ENCODE data around the gene CREBBP.

CREBBP gene

GRCh38 chr16:3854750-3855541 is 25.6 kb downstream of the CREBBP start:
- Histone ChIP-seq H3K36me3 (ENCODE audit: control insufficient read depth in 2 of 2, insufficient read depth in 2 of 2, low read length in 2 of 2) (peaks cover 4 to 6% of the 10 kb centered on the region in 2 donors), H3K4me3 (ENCODE audit: low read length in 2 of 2) (no peak overlapping the region), H3K27ac (ENCODE audit: low read length) (no peak overlapping the region), H3K4me1 (ENCODE audit: control insufficient read depth, insufficient read depth, low read length) (peaks cover 37% of the 10 kb centered on the region), H3K27me3 (ENCODE audit: control insufficient read depth in 1 of 2, insufficient read depth in 2 of 2, low read length in 2 of 2) (no peaks in the 10 kb centered on the region), H3K9me3 (ENCODE audit: control insufficient read depth in 2 of 2, low read length in 2 of 2) (no peaks in the 10 kb centered on the region), H3K9ac (ENCODE audit: low read length in 2 of 2) (no peak overlapping the region)

GRCh38 chr16:3850544-3850899 is 30.0 kb downstream of the CREBBP start:
- H3K27ac ChIP-seq (ENCODE audit: low read length), result peak overlapping the region; percentile 53
- H3K4me1 ChIP-seq (ENCODE audit: control insufficient read depth, insufficient read depth, low read length), result peaks cover 29% of the 10 kb centered on the region
- H3K4me3 ChIP-seq (ENCODE audit: low read length in 2 of 2), result peak overlapping the region in 1 of 2 donors; percentile 15
- H3K36me3 ChIP-seq (ENCODE audit: control insufficient read depth in 2 of 2, insufficient read depth in 2 of 2, low read length in 2 of 2), result peaks cover 11 to 18% of the 10 kb centered on the region in 2 donors
- H3K9me3 ChIP-seq (ENCODE audit: control insufficient read depth in 2 of 2, low read length in 2 of 2), result no peaks in the 10 kb centered on the region
- H3K27me3 ChIP-seq (ENCODE audit: control insufficient read depth in 1 of 2, insufficient read depth in 2 of 2, low read length in 2 of 2), result no peaks in the 10 kb centered on the region
- H3K9ac ChIP-seq (ENCODE audit: low read length in 2 of 2), result no peak overlapping the region

- peaks cover 11 to 18% of the 10 kb centered on the region in 2 donors for H3K36me3 ChIP-seq (ENCODE audit: control insufficient read depth in 2 of 2, insufficient read depth in 2 of 2, low read length in 2 of 2)
- no peaks in the 10 kb centered on the region for H3K27me3 ChIP-seq (ENCODE audit: control insufficient read depth in 1 of 2, insufficient read depth in 2 of 2, low read length in 2 of 2)
- no peak overlapping the region for H3K9ac ChIP-seq (ENCODE audit: low read length in 2 of 2)
- peak overlapping the region in 1 of 2 donors; percentile 15 for H3K4me3 ChIP-seq (ENCODE audit: low read length in 2 of 2)
- no peaks in the 10 kb centered on the region for H3K9me3 ChIP-seq (ENCODE audit: control insufficient read depth in 2 of 2, low read length in 2 of 2)
- peaks cover 29% of the 10 kb centered on the region for H3K4me1 ChIP-seq (ENCODE audit: control insufficient read depth, insufficient read depth, low read length)
- H3K27ac ChIP-seq (ENCODE audit: low read length), result peak overlapping the region; percentile 53
These were observed 30.6 kb downstream of the CREBBP start for GRCh38 chr16:3849751-3850543.

GRCh38 chr16:3846595-3847091 is 33.9 kb downstream of the CREBBP start:
- Histone ChIP-seq H3K9ac (ENCODE audit: low read length in 2 of 2) (no peak overlapping the region), H3K36me3 (ENCODE audit: control insufficient read depth in 2 of 2, insufficient read depth in 2 of 2, low read length in 2 of 2) (peaks cover 9 to 18% of the 10 kb centered on the region in 2 donors), H3K27ac (ENCODE audit: low read length) (no peak overlapping the region), H3K9me3 (ENCODE audit: control insufficient read depth in 2 of 2, low read length in 2 of 2) (no peaks in the 10 kb centered on the region), H3K4me3 (ENCODE audit: low read length in 2 of 2) (no peak overlapping the region), H3K4me1 (ENCODE audit: control insufficient read depth, insufficient read depth, low read length) (peaks cover 20% of the 10 kb centered on the region), H3K27me3 (ENCODE audit: control insufficient read depth in 1 of 2, insufficient read depth in 2 of 2, low read length in 2 of 2) (no peaks in the 10 kb centered on the region)

GRCh38 chr16:3846087-3846486 is 34.4 kb downstream of the CREBBP start:
- H3K4me1 ChIP-seq (ENCODE audit: control insufficient read depth, insufficient read depth, low read length), result peaks cover 20% of the 10 kb centered on the region
- H3K9me3 ChIP-seq (ENCODE audit: control insufficient read depth in 2 of 2, low read length in 2 of 2), result no peaks in the 10 kb centered on the region
- H3K9ac ChIP-seq (ENCODE audit: low read length in 2 of 2), result no peak overlapping the region
- peaks cover 9 to 18% of the 10 kb centered on the region in 2 donors for H3K36me3 ChIP-seq (ENCODE audit: control insufficient read depth in 2 of 2, insufficient read depth in 2 of 2, low read length in 2 of 2)
- H3K4me3 ChIP-seq (ENCODE audit: low read length in 2 of 2), result no peak overlapping the region
- H3K27me3 ChIP-seq (ENCODE audit: control insufficient read depth in 1 of 2, insufficient read depth in 2 of 2, low read length in 2 of 2), result no peaks in the 10 kb centered on the region
- H3K27ac ChIP-seq (ENCODE audit: low read length), result no peak overlapping the region

GRCh38 chr16:3842994-3843393 is 37.5 kb downstream of the CREBBP start:
- H3K9me3 ChIP-seq (ENCODE audit: control insufficient read depth in 2 of 2, low read length in 2 of 2), result no peaks in the 10 kb centered on the region
- H3K9ac ChIP-seq (ENCODE audit: low read length in 2 of 2), result no peak overlapping the region
- H3K27me3 ChIP-seq (ENCODE audit: control insufficient read depth in 1 of 2, insufficient read depth in 2 of 2, low read length in 2 of 2), result no peaks in the 10 kb centered on the region
- H3K4me3 ChIP-seq (ENCODE audit: low read length in 2 of 2), result no peak overlapping the region
- H3K36me3 ChIP-seq (ENCODE audit: control insufficient read depth in 2 of 2, insufficient read depth in 2 of 2, low read length in 2 of 2), result peaks cover 0 to 5% of the 10 kb centered on the region in 2 donors
- H3K27ac ChIP-seq (ENCODE audit: low read length), result no peak overlapping the region
- H3K4me1 ChIP-seq (ENCODE audit: control insufficient read depth, insufficient read depth, low read length), result no peaks in the 10 kb centered on the region

GRCh38 chr16:3841729-3842508 is 38.6 kb downstream of the CREBBP start:
- no peak overlapping the region for H3K4me3 ChIP-seq (ENCODE audit: low read length in 2 of 2)
- no peaks in the 10 kb centered on the region for H3K9me3 ChIP-seq (ENCODE audit: control insufficient read depth in 2 of 2, low read length in 2 of 2)
- peaks cover 3% of the 10 kb centered on the region for H3K4me1 ChIP-seq (ENCODE audit: control insufficient read depth, insufficient read depth, low read length)
- H3K27me3 ChIP-seq (ENCODE audit: control insufficient read depth in 1 of 2, insufficient read depth in 2 of 2, low read length in 2 of 2), result no peaks in the 10 kb centered on the region
- H3K36me3 ChIP-seq (ENCODE audit: control insufficient read depth in 2 of 2, insufficient read depth in 2 of 2, low read length in 2 of 2), result no peaks in the 10 kb centered on the region
- H3K9ac ChIP-seq (ENCODE audit: low read length in 2 of 2), result no peak overlapping the region
- no peak overlapping the region for H3K27ac ChIP-seq (ENCODE audit: low read length)

GRCh38 chr16:3839402-3840184 is 40.9 kb downstream of the CREBBP start:
- Histone ChIP-seq H3K9me3 (ENCODE audit: control insufficient read depth in 2 of 2, low read length in 2 of 2) (no peaks in the 10 kb centered on the region), H3K27me3 (ENCODE audit: control insufficient read depth in 1 of 2, insufficient read depth in 2 of 2, low read length in 2 of 2) (no peaks in the 10 kb centered on the region), H3K36me3 (ENCODE audit: control insufficient read depth in 2 of 2, insufficient read depth in 2 of 2, low read length in 2 of 2) (no peaks in the 10 kb centered on the region), H3K9ac (ENCODE audit: low read length in 2 of 2) (no peak overlapping the region), H3K4me1 (ENCODE audit: control insufficient read depth, insufficient read depth, low read length) (peaks cover 3% of the 10 kb centered on the region), H3K27ac (ENCODE audit: low read length) (no peak overlapping the region), H3K4me3 (ENCODE audit: low read length in 2 of 2) (no peak overlapping the region)

- Histone ChIP-seq H3K4me3 (ENCODE audit: low read length in 2 of 2) (no peak overlapping the region), H3K9me3 (ENCODE audit: control insufficient read depth in 2 of 2, low read length in 2 of 2) (no peaks in the 10 kb centered on the region), H3K4me1 (ENCODE audit: control insufficient read depth, insufficient read depth, low read length) (peaks cover 3% of the 10 kb centered on the region), H3K9ac (ENCODE audit: low read length in 2 of 2) (no peak overlapping the region), H3K27ac (ENCODE audit: low read length) (no peak overlapping the region), H3K36me3 (ENCODE audit: control insufficient read depth in 2 of 2, insufficient read depth in 2 of 2, low read length in 2 of 2) (no peaks in the 10 kb centered on the region), H3K27me3 (ENCODE audit: control insufficient read depth in 1 of 2, insufficient read depth in 2 of 2, low read length in 2 of 2) (no peaks in the 10 kb centered on the region)
These were observed 41.7 kb downstream of the CREBBP start for GRCh38 chr16:3838600-3839401.

Data from stomach smooth muscle (tissue), 2 donors.